Stimulated activated CD8-positive, alpha-beta memory T cell treated with anti-CD3 and anti-CD28 coated beads, Interleukin-4, amount 100 ng/mL, for 4 hours (primary cell): ENCODE data around the gene DENND5A.
"Not testable (repeated sequence)": the region's sequence is repeated elsewhere in the genome, so short reads cannot be mapped to it uniquely, and the experiment has no call there.

Source experiments
- DNase-seq, 2 donors: peaks; one replicate each; pipeline ENCODE4 v3.0.0-alpha.2; 2020; ENCODE audit warnings: low read depth in 2 of 2, low spot score in 1 of 2

DENND5A gene

DNA sequence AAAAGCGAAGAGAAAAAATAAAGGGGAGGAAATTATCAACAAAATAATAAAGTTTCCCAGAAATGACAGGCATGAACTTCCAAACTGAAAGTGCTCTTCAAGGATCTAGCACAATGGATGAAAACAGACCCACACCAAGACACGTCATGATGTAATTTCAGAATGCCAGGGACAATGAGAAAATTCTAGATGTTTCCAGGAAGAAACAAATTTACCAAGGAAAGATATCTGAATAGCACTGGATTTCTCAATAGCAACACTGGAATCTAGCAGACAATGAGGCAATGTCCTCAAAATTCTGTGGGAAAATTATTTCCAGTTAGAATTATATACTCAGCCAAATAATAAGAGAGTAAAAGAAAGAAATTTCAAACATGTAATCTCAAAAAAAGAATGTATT, 46.0 kb downstream of the DENND5A start:
- DNase-seq, result no peak

DNA sequence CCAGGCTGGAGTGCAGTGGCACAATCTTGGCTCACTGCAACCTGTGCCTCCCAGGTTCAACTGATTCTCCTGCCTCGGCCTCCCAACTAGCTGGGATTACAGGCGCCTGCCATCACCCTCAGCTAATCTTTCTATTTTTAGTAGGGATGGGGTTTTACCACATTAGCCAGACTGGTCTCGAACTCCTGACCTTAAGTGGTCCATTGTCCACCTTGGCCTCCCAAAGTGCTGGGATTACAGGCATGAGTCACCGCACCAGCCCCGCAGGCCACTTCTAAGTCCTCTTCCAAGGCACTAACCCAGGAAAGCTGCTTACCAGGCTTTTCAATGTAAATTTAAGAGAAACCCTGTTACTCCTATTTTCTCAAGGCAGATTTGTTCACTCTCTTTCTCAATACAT, 50.4 kb downstream of the DENND5A start:
- no peak for DNase-seq

DNA sequence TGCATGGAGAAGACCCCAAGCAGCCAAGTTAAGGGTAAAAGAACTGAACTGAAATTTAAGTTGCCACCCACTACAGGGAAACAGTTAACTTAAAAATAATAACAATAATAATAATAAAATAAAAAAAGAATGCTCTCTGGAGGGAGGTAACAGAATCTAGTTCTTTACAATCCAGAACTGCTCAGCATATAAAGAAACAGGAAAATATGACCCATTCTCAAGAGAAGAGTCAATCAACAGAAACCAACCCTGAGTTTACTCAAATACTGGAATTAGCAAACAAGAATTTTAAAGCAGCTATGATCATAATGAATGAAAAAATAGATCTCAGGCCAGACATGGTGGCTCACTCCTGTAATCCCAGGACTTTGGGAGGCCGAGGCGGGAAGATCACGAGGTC, 53.8 kb downstream of the DENND5A start:
- DNase-seq, result no peak

DNA sequence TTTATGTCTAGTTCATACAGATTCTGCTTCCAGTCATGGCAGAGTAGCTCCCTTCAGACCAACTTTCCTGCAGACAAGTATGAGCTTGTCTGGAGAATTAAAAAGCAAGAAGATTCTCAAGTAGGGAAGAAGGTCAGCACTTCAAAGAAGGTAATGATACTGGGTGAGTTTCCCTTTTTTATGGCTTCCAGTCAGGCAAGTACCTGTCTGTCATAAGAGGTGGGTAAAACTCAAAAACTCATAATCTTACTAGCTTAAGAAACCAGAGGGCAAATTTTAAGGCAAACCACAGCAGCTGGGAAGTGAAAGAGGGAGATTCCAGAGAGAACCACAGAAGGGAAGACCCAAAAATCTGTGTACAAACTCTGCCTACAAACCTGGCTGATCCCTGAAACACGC, 54.2 kb downstream of the DENND5A start:
- DNase-seq, result no peak

DNA sequence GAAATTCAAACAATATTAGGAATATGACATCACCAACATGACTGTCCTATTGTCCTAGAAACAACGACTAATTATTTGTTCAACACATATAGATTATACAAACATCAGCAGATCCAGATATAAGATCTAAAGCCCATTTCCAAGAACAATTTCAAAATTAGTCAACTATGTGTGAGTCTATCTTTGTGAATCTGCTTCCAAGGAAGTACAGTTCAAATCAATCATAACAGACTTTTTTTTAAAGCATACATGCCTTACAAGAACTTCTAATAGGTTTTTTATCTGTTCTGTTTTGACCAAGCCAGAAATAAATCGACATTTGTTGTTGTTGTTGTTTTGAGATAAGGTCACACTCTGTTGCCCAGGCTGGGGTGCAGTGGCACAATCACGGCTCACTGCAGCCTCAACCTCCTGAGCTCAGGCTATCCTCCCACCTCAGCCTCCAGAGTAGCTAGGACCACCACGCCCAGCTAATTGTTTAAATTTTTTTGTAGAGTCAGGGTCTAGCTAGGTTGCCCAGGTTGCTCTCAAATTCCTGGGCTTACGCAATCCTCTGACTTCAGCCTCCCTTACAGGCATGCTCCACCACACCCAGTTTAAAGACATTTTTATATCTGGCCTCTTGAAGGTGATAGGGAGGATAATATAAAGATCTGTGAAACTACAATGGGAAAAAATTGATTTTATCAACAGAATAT, 54.8 kb downstream of the DENND5A start:
- DNase-seq, result no peak

DNA sequence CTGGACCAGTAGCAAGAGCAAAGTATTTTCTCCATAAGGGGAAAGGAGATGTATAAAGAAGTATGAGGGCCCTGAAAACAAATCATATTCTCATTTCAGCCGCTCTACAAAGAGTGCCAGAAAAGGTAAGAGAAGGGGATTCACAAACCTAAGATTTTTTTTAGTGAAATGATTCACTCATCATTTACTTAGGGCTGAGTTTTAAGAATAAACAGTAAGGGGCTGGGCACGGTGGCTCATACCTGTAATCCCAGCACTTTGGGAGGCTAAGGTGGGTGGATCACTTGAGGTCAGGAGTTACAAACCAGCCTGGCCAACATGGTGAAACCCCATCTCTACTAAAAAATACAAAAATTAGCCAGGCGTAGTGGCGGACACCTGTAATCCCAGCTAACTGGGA, 55.5 kb downstream of the DENND5A start:
- DNase-seq, result not testable (repeated sequence)

DNA sequence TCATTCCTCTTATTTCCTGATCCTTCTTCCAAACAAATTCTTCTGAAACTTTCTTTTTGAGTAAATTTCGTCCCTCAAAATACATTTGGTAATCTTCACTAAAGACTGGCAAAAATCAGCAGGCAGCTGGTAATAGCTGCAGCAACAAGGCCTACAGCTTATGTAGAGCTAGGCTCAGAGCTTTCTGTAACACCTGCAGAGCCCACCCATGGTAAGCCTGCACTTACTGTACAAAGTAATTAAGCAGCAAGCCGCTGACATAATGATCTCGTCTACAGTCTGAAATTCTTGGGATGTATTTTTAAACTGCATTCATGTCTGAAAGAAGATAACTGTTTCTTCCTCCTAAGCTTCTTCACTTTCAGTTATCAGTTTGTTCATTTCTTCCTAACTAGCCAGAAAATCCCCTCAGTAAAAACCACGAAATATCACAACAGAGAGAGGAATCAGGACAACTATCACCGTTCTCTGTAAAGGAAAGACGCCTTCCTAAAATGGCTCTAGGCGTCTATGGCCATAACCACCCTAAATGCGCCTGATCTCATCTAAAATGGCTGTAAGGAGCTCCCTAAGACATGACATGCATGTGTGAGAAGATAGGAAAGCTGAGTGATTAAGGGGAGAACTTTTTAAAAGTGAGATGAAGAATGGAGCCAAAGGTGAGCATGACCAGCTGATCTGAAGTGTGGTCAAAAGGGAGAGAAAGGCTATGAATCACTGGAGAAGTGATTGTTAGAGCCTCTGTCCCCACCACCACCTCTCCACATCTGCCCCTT, 56.2 kb downstream of the DENND5A start:
- no peak for DNase-seq

DNA sequence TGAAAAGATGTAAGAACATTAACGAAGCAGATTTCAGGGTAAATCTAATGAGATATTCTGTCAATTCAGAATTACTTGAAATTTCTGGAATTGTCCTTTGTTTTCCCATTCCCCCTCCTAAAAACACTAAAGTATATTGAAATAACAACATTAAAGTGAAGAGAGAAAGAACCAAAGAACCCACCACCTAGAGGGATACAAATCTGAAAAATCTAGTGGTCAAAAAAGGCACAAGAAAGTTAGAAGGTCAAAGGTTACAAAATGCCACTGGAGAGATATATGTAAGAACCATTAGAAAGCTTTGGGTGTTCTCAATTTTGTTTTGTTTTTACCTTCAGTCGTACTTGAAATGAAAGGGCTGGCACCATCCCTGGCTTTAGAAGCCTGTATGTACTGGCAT, 57.9 kb downstream of the DENND5A start:
- no peak for DNase-seq

DNA sequence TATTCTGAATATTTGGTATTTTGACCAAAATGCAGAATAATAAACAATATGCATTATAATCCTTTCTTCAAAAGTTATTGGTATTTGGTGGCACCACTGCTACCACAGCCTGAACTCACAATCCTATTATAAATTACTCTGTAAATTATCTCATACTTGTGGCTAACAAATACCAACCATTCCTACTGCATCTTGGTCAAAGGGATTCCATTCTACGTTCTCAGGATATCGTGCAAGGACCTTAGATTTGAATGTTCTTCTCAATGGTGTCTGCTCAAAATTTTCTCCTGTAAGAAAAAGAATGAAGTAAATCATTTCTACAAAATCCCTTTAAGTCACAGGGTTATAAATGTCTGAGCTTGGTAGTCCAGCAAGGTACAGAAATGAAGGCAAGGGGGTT, 58.7 kb downstream of the DENND5A start:
- no peak for DNase-seq

DNA sequence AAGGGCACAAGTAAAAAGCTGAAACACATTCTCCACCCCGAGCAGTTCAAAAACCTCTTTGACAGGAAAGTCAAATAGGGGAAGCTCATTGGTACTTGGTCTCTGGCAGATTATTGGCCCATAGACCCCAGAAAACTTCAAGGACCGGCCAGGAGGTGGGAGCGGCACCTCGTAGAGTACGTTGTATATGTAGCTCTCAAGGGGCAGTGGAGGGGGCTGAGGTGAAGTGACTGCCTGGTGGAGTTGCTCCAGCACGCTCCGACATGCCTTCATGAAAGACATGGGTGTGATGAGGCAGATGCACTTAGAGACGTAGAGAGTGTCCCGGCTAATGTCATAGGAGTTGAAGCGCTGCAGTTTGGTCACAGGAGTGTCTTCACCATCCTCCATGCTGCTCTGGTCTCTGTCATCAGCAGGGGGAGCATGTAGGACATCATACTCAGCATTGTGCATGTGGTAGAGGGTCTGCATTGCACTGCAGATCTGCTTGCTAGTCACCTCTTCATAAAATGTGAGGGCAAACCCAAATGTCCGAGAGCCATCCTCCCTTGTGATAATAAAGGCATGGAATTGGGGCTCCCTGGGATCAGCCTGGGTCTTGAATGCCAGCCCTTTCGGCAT, 61.3 kb downstream of the DENND5A start:
- DNase-seq, result no peak

DNA sequence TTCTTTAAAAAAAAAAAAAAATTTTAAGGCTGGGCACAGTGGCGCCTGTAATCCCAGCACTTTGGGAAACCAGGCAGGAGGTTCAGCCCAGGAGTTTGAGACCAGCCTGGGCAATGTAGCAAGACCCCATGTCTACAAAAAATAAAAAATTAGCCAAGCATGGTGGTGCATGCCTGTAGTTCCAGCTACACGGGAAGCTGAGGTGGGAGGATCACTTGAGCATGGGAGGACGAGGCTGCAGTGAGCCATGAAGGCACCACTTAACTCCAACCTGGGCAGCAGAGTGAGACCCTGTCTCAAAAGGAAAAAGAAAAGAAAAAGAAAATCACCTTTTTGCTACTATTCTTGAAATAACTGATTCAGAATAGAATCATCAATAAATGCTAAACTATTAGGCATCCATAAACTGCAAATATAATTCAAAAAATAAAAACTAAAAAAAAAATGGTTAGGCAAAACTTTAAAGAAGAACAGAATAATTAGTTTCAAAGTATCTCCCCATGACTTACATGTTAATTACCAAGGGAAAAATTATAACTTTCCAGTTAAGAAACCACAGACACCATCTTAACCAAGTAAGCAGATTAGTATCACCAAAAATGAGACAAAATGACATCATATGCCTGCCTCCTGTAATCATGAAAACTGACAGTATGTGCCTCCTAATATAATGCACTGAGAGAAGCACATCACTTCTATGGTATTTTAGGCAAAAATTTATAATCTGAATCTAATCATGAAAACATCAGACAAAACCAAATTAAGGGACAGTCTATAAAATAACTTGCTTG, 63.6 kb downstream of the DENND5A start:
- DNase-seq, result no peak

DNA sequence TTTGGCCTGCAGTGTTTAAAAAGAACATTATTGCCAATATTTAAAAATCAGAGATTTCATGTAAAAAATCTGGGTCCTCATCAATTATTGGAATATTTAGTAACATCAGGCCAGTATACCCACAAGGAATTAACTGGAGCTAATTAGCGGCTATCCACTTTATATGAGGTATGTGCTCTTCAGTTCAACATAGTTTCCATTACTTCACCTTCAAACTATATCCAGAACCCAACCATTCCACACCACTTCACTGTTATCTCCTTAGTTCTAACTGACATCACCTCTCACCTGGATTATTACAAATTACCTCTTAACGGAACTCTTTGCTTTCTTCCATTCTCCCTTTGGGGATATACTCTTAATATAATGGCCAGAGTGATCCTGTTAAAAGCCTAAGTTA, 64.7 kb downstream of the DENND5A start:
- DNase-seq, result no peak

DNA sequence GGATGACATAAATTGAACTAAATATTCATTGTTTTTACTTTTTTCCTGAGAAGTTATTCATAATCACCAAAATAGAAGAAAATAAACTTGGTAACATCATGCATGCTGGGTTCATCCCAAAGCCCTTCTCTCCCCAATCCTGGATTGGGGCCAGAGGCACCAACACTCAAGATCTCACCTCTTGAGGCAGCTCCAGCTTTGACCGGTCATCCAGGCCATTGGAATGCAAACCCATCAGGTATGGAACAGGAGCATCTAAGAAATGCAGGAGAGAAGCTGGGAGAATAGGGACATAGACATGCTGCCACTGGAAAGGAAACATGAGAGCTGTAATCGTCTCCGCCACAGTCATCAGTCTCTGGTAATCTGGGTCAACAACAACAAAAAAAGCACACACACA, 71.8 kb downstream of the DENND5A start:
- no peak for DNase-seq

DNA sequence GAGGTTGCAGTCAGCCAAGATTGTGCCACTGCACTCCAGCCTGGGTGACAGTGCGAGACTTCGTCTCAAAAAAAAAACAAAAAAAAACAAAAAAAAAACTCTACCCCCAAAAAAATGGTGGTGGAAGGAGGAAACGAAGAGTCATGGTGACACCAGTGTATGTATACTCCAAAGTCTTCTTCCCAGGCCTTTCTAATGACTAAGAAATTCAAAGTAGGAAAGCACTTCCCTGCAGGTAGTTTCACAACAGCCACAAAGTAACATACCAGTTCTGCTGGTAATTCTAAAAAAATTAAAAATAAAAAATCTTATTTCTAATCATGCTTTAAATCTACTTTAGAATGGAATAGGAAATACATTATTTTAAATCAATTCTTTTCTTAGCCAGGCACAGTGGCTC, 72.6 kb downstream of the DENND5A start:
- no peak for DNase-seq

DNA sequence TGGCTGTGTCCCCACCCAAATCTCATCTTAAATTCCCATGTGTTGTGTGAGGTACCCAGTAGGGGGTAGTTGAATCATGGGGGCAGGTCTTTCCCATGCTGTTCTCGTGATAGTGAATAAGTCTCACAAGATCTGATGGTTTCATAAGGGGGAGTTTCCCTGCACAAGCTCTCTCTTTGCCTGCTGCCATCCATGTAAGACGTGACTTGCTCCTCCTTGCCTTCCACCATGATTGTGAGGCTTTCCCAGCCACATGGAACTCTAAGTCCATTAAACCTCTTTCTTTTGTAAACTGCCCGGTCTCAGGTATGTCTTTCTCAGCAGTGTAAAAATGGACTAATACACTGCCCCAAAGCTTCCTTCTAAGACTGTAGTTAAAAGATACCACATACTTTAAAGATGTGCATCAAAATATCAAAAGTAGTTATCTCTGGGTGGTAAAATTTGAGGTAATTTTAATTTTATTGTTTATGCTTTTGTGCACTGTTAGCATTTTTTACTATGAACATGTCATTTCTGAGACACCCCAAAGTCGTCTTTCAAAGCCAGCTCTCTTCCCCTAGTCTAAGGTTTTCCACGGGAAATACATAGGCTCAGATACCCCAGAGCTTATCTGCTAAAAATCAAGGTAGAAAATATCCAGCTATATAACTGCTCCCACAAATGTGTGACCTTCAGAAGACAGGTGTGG, 74.7 kb downstream of the DENND5A start:
- not testable (repeated sequence) for DNase-seq

DNA sequence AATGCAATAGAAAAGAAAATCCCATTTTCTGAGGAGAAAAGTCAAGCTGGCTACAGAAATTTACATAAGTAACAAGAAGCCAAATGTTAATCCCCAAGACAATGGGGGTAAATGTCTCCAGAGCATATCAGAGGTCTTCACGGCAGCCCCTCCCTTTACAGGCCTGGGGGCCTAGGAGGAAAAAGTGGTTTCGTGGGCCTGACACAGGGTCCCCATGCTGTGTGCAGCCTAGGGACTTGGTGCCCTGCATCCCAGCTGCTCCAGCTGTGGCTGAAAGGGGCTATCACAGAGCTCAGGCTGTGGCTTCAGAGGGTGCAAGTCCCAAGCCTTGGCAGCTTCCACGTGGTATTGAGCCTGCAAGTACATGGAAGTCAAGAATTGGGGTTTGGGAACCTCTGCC, 76.3 kb downstream of the DENND5A start:
- not testable (repeated sequence) for DNase-seq

DNA sequence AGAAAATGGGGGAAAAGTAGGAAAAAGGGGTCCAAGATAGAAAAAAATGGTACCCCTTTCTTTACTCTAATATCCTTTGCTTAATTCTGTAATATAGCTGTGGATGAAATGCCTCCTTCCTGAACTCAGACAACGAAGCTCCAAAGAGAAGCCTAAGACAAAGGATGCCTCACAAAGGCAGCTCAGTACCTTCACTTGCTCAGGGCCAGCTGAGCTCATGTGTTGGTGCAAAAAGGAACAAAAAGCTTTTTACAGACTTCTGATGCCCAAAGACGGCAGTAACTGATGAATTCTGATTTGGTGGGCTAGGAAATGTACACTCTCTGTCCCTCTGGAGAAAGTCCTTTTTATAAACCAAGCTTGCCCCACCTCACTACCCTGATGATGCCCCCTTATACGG, 77.5 kb downstream of the DENND5A start:
- DNase-seq, result no peak

DNA sequence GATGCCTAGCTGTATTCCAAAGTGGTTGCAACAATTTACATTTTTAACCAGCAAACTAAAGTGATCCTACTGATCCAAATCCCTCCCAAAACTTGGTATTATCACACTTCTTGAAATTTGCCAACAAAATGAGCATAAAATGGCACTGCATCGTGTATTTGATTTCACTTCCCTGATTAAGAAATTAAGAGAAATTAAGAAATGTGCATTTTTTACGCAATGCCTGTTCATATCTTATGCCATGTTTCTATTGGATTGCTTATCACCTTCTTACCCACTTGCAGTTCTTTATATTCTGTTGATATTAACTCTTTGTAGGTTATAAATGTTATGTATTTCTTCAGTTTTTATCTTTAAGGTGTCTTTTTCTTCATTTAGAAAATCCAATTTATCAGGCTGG, 80.6 kb downstream of the DENND5A start:
- DNase-seq, result no peak

DNA sequence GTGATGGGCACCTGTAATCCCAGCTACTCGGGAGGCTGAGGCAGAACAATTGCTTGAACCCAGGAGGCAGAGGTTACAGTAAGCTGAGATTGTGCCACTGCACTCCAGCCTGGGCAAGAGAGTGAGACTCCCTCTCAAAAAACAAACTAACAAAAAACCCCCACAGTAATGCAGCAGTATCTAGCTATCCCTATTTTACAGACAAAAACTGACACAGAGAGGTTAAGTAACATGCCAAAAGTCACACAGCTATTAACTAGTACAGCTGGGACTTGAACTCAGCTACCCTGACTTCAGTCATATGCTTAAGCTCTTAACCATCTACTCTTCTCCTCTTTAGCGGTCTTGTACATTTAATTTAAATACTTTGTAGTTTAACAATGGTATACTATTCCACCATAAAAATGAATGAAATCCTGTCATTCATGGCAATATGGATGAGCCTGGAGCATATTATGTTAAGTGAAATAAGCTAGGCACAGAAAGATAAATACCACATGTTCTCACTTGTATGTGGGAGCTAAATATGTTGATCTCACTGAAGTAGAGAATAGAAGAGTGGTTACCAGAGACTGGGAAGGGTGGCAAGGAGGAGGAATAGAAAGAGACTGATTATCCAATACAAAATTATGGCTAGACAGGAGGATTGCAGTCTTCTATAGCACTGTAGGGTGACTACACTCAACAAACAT, 82.8 kb downstream of the DENND5A start:
- no peak for DNase-seq

DNA sequence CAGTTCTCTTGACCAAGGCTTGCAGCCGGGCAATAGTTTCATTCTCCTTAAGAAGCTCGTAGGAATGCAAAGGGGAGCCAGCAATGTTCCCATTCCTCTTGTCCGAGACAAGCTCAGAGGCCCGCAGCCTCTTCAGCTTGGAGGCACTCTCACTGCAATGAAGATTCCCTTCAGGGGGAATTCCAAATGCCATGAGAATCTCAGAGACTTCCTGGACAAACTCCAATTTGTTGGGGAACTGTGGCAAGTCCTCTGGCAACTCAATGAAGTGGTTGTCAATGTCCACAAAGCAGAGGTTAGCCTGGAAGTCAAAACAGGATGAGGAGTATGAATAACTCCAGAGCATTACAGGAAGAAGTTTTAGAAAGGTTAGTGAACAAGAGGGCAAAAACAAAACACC, 84.4 kb downstream of the DENND5A start:
- no peak for DNase-seq
